Measurements from ENCODE around the gene KLF9. TPM values are rescaled to one million over a fixed set of nuclear protein-coding genes. Genes with fewer than 3 reads are reported as not detected.

Gene KLF9
- polyA plus RNA-seq, 1 of the 3 experiments (the other 2 are of a cell fraction) = 5.8 TPM

- no peak for DNase-seq
- Histone ChIP-seq H2AFZ (ENCODE audit: low read depth) (no peak overlapping the region), H3K4me2 (peak overlapping the region; percentile 17; the same call in 1 of the 2 replicates), H3K4me1 (ENCODE audit: control insufficient read depth in 1 of 2, insufficient read depth in 2 of 2, low read depth in 1 of 2, low read length in 1 of 2) (peaks cover 0 to 2% of the 10 kb centered on the region in 2 experiments; a peak in 1 of 4 replicates), H3F3A (replicated peaks; ENCODE audit: insufficient read depth) (no peaks in the 10 kb centered on the region), H3K27ac (ENCODE audit: low read depth in 2 of 2, low read length in 1 of 2) (no peak overlapping the region), H3K9me3 (no peaks in the 10 kb centered on the region), H3K4me3 (ENCODE audit: low read depth in 2 of 2, low read length in 1 of 2) (no peak overlapping the region), H4K20me1 (ENCODE audit: insufficient read depth) (peaks cover 81% of the 10 kb centered on the region), H3K79me2 (ENCODE audit: insufficient read depth) (peaks cover 32% of the 10 kb centered on the region; the same call in 1 of the 2 replicates), H3K9ac (no peak overlapping the region), H3K36me3 (replicated peaks in 1 of 2; ENCODE audit: control insufficient read depth in 1 of 2, insufficient read depth in 2 of 2, low read length in 1 of 2) (peaks cover 6 to 10% of the 10 kb centered on the region in 2 experiments), H3K9me2 (no peaks in the 10 kb centered on the region), H3K27me3 (ENCODE audit: insufficient read depth) (no peaks in the 10 kb centered on the region)
- 95% methylated on average over 2 of the region's 2 CpGs for WGBS (ENCODE audit: low lambda C conversion rate)
- TF ChIP-seq FOSL2 (IDR thresholded peaks at IDR 0.05; ENCODE audit: borderline replicate concordance, low read depth) = no peak
- no peak for TF ChIP-seq CHD2 (IDR thresholded peaks at IDR 0.05; ENCODE audit: low read length, partially characterized antibody)
- TF ChIP-seq GATA2 (CRISPR knock-in tag; IDR thresholded peaks at IDR 0.05) = no peak
- no peak for TF ChIP-seq NRF1 (IDR thresholded peaks at IDR 0.05; ENCODE audit: low read depth, low read length)
- no peak for TF ChIP-seq YY1 (IDR thresholded peaks at IDR 0.05; ENCODE audit: low read depth)
- TF ChIP-seq RAD21 (IDR thresholded peaks at IDR 0.05; ENCODE audit: low read length) = no peak
- TF ChIP-seq, protein P1, sequence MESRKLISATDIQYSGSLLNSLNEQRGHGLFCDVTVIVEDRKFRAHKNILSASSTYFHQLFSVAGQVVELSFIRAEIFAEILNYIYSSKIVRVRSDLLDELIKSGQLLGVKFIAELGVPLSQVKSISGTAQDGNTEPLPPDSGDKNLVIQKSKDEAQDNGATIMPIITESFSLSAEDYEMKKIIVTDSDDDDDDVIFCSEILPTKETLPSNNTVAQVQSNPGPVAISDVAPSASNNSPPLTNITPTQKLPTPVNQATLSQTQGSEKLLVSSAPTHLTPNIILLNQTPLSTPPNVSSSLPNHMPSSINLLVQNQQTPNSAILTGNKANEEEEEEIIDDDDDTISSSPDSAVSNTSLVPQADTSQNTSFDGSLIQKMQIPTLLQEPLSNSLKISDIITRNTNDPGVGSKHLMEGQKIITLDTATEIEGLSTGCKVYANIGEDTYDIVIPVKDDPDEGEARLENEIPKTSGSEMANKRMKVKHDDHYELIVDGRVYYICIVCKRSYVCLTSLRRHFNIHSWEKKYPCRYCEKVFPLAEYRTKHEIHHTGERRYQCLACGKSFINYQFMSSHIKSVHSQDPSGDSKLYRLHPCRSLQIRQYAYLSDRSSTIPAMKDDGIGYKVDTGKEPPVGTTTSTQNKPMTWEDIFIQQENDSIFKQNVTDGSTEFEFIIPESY (IDR thresholded peaks at IDR 0.05; ENCODE audit: borderline replicate concordance, low read depth) = no peak
- no peak for TF ChIP-seq TEAD4 (IDR thresholded peaks at IDR 0.05; ENCODE audit: borderline replicate concordance, insufficient read depth)
- TF ChIP-seq IRF3 (IDR thresholded peaks at IDR 0.05; ENCODE audit: low read depth, low read length) = no peak
- no peak for TF ChIP-seq SMC3 (IDR thresholded peaks at IDR 0.05; ENCODE audit: low read depth, low read length)
- TF ChIP-seq, protein P2, sequence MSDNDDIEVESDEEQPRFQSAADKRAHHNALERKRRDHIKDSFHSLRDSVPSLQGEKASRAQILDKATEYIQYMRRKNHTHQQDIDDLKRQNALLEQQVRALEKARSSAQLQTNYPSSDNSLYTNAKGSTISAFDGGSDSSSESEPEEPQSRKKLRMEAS (IDR thresholded peaks at IDR 0.05; ENCODE audit: low read depth) = no peak
- TF ChIP-seq, protein P3, sequence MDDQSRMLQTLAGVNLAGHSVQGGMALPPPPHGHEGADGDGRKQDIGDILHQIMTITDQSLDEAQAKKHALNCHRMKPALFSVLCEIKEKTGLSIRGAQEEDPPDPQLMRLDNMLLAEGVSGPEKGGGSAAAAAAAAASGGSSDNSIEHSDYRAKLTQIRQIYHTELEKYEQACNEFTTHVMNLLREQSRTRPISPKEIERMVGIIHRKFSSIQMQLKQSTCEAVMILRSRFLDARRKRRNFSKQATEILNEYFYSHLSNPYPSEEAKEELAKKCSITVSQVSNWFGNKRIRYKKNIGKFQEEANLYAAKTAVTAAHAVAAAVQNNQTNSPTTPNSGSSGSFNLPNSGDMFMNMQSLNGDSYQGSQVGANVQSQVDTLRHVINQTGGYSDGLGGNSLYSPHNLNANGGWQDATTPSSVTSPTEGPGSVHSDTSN (IDR thresholded peaks at IDR 0.05) = no peak
- TF ChIP-seq EP300 (IDR thresholded peaks at IDR 0.05; ENCODE audit: borderline replicate concordance in 1 of 2, low read depth in 1 of 2, low read length in 1 of 2) = no peak
- TF ChIP-seq TCF12 (IDR thresholded peaks at IDR 0.05) = no peak
- no peak for TF ChIP-seq RFX5 (IDR thresholded peaks at IDR 0.05; ENCODE audit: low read length)
- POLR2A ChIA-PET = no interaction called here
- CTCF ChIA-PET = interaction anchor here (1.1 to 1.5 kb wide), 3 partner anchors 50 to 211 kb away, joined by 3 read pairs; no protein-coding TSS in a partner anchor
Measured at GRCh38 chr9:70390933-70391341, 23.5 kb downstream of the KLF9 start.
